Glomerular visceral epithelial cell (primary cell): ENCODE measurements around the gene PALB2.
A peak's percentile ranks its signal among the peaks of the same experiment; 100 is the strongest.

ENCODE experiments used
- DNase-seq: peaks from one replicate; pipeline ENCODE4 v3.0.0-alpha.2; 2016; ENCODE audit errors: extremely low spot score

The PALB2 gene

DNA sequence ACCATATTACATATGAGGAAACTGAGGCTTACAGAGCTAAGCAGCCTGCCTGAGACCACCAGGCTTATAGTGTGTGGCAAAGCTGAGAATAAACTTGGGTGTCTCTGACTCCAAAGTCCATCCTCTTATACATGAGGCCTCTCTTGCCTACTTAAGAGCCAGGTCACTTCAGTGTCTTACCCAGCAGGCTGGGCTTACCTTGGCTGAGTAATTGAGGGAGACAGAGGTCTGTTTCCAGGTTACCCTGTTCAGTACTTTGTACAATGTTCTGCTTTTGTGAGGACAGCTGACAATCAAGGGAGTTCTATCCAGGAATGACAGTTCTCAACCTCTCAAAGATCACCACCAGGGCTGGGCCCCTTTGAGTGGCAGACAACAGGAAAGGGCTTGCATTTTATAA is 59.3 kb downstream of the PALB2 start:
- no peak for DNase-seq

- no peak for DNase-seq
Observed at GRCh38 chr16:23580391-23580790, 60.7 kb downstream of the PALB2 start.

DNA sequence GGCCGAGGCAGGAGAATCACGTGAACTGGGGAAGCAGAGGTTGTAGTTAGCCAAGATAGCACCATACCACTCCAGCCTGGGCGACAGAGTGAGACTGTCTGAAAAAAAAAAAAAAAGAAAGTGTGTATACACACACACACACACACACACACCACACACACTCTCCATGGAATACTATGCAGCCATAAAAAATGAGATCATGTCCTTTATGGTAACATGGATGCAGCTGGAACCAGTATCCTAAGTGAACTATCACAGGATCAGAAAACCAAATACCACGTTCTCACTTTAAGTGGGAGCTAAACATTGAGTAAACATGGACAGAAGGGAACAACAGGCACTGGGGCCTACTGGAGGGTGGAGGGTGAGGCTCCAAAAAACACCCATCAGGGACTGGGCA is 61.7 kb downstream of the PALB2 start:
- no peak for DNase-seq

- no peak for DNase-seq
Observed at GRCh38 chr16:23578101-23578830, 62.8 kb downstream of the PALB2 start.

GRCh38 chr16:23577493-23577892 is 63.6 kb downstream of the PALB2 start:
- DNase-seq = no peak

- DNase-seq = no peak
Observed at GRCh38 chr16:23575834-23576233, 65.3 kb downstream of the PALB2 start.

- no peak for DNase-seq
Observed at GRCh38 chr16:23573817-23574216, 67.3 kb downstream of the PALB2 start.

GRCh38 chr16:23572394-23572793 is 68.7 kb downstream of the PALB2 start:
- no peak for DNase-seq

- DNase-seq = no peak
Observed at GRCh38 chr16:23571895-23572294, 69.2 kb downstream of the PALB2 start.

DNA sequence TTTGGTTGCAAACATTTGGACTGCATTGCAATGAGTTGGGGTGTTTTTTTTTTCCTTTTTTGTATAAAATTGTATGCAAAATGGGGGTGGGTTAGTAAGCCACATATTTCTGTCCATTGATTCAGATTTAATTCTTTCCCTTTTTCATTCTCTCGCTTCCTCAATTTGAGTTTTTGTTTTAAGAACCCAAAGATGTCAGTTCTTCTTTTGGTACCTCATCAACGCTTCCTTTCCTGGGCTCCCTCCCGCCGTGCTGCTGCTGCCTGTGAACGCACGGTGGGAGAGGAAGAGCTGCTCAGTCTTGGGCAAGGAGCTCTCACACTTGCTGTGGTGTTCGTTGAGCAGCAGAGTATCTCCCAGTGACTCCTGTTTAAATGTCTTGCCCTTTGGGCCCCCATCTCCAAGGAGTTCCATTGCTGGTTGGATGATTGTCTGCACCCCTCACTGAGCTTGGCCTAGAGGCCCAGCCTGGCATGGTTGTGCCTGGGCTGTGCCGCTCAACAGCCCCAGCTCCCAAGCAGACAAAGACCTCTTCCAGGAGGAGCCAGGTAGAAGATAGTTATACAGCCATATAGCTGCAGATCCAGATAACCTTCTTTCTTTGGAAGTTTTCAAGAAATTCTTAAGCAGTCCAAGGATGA is 70.0 kb downstream of the PALB2 start:
- DNase-seq = no peak

- DNase-seq = no peak
Observed at GRCh38 chr16:23567602-23568001, 73.5 kb downstream of the PALB2 start.

- no peak for DNase-seq
Observed at GRCh38 chr16:23566724-23567123, 74.4 kb downstream of the PALB2 start.

DNA sequence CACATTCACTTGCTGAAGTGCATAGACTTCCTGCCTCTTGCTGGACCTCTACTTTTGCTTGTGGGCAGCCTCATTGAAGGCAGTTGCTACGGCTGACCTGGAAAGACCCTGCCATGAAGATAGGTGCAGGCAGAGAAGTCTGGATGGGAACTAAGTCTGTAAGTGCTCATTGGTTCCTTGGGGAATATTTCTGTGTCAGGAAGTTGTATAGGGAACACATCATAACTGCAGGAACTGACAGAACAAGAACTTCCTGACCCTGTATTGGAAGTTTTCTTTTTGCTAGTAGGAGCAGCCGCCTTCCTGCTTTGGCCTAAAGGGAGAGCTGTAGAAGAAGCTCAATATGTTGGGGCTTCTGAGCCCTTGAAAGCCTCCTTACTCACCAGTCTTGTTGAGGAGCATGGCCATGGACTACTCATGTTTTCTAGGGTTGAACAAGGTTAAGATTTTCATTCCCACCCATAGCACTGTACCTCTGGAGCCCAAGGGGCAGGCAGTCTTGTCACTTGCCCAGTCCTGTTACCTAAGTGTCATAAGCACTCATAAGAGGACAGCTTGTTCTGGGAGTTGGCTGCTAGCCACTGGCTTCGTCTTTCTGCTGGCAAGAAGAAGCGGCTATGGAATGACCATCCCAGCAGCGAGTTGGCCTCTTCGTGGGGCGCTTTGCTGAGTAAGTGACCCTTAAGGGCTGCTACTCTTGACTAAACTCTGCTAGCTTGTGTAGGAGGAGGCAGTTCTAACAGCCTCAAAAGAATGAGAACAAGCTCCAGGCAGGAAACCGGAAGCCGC is 76.3 kb downstream of the PALB2 start:
- DNase-seq = no peak

DNA sequence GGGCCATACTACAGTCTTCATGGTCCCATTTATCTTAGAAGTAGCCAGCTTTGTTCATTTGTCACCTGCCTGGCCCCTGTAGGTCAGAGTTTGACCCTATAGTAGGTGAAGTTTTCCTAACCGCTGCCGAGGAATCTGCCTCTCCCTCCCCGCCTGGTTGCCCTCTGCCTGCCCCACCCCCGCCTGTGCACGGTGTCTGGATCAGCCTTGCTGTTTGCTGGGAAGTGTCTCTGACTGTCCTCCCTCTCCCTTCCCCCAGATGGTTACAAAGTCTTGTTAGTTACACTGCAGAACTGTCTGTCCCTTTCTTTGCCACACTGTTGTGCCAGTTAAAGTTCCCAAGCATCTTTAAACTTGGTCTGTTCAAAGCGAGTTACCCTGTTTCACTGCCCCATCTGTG is 77.9 kb downstream of the PALB2 start:
- DNase-seq = no peak

- DNase-seq = no peak
Observed at GRCh38 chr16:23562505-23562904, 78.6 kb downstream of the PALB2 start.

DNA sequence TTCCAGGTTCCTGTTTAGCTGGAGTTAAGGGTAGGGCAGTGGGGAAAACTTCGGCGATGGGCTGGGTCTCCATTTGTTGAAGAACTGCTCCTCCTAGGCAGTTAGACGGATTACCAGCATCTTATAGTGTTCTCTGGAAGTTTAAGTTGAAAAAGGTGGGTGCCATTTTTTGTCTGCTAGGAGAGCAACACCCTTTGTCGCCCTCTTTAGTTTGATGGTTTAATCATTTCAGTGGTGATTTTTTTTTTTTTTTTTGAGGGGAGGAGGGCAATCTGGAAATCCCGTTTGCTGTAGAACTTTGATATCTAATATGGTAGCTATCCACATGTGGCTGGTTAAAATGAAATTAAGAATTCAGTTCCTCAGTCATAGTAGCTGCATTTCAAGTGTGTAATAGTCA is 79.5 kb downstream of the PALB2 start:
- no peak for DNase-seq

DNA sequence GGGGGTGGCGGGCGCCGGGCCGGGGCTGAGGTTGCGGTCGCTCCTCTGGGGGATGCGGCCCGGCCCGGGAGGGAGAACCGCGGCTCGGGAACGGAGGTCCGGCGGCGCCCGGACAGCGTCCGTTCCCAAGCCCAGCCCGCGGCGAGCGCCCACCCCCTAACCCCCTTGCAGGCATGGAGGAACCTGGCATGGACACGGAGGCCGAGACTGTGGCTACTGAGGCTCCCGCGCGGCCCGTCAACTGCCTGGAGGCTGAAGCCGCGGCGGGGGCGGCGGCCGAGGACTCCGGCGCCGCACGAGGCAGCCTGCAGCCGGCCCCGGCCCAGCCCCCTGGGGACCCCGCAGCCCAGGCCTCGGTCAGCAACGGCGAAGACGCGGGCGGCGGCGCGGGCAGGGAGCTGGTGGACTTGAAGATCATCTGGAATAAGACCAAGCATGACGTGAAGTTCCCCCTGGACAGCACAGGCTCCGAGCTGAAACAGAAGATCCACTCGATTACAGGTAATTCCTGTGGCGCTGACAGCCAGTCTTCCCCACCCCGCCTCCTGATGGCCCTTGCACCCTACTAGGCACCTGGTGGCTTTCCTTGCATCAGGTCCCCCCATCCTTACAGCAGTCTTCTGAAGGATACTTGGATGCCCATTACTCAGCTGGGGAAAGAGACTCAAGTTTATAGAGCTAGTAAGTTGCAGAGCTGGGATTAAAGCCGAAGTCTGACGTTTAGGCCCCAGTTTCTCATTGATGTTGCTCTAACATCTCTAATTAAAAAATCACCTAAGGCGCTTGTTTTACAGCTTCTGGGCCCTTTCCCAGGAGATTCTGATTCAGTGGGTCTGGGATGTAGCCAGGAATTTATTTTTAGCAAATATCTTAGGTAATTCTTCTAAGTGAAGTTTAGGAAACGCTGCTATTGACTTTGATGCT is 83.1 kb downstream of the PALB2 start:
- DNase-seq = peak; percentile 13

- peak; percentile 97 for DNase-seq
Observed at GRCh38 chr16:23556881-23557778, 84.0 kb downstream of the PALB2 start, which contains the start of the genes EARS2 and UBFD1. EARS2 (minus strand) TSS chr16:23557350; CDS start chr16:23557343, 7 bp downstream. UBFD1 (plus strand) TSS chr16:23557727; CDS start chr16:23557743, 16 bp downstream.

DNA sequence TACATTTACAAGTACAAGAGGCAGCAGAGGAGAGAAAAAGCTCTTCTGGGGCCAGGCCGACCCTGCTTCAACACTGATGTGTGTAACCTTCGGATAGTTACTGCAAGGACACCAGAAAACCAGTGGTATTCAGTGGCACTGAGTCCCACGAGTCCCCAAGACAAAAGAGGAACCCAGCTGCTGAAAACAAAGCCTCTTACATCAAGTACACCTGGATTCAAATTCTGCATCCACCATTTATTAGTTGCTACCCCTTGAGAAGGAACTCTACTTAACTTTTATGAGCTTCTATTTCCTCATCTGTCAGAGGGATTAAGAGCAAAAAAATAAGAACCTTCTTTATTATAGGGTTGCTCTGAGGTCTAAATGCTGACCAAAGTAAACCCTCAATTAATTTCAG is 86.6 kb downstream of the PALB2 start:
- no peak for DNase-seq
